HepG2 (cell line): ENCODE measurements around the gene CBLC. TPM values are rescaled to one million over a fixed set of nuclear protein-coding genes. Genes with fewer than 3 reads are reported as not detected.

ENCODE experiments used
- HNRNPK ChIP-seq: fragments of 200-400 bp; formaldehyde crosslinking; IDR thresholded peaks from 2 replicates; pipeline ENCODE4 v1.6.1; 2018; ENCODE audit warnings: low read length, low read depth, moderate library complexity, mild to moderate bottlenecking; ENCODE audit not compliant: poor library complexity, severe bottlenecking
- REXO4 ChIP-seq: sonication (generic); formaldehyde crosslinking; IDR thresholded peaks from 2 replicates; pipeline ENCODE4 v1.8.0; 2022; ENCODE audit warnings: missing genetic modification reagents, mild to moderate bottlenecking, borderline replicate concordance
- RORA ChIP-seq: sonication (generic); formaldehyde crosslinking; IDR thresholded peaks from 2 replicates; pipeline ENCODE4 v1.5.0; 2020; ENCODE audit warnings: mild to moderate bottlenecking, missing genetic modification reagents, moderate library complexity
- TEAD2 ChIP-seq: sonication (generic); formaldehyde crosslinking; IDR thresholded peaks from 2 replicates; pipeline ENCODE4 v1.9.0; 2021; ENCODE audit warnings: missing genetic modification reagents
- TOE1 ChIP-seq: sonication (generic); formaldehyde crosslinking; IDR thresholded peaks from 2 replicates; pipeline ENCODE4 v1.4.0; 2020; ENCODE audit warnings: mild to moderate bottlenecking, missing genetic modification reagents
- ZC3H13 ChIP-seq: sonication (generic); formaldehyde crosslinking; IDR thresholded peaks from 2 replicates; pipeline ENCODE4 v1.8.1; 2023; ENCODE audit warnings: mild to moderate bottlenecking, missing genetic modification reagents, moderate library complexity
- ZKSCAN8 ChIP-seq: IDR thresholded peaks from 2 replicates; pipeline ENCODE4 v1.6.1; 2016; ENCODE audit warnings: borderline replicate concordance, missing genetic modification reagents, missing compliant biosample characterization
- ZNF160 ChIP-seq: sonication (generic); formaldehyde crosslinking; IDR thresholded peaks from 2 replicates; pipeline ENCODE4 v1.8.0; 2022; ENCODE audit warnings: mild to moderate bottlenecking, inconsistent platforms, missing genetic modification reagents
- ZNF274 ChIP-seq: sonication (generic); formaldehyde crosslinking; IDR thresholded peaks from 2 replicates; pipeline ENCODE4 v1.5.1; 2020; ENCODE audit warnings: mild to moderate bottlenecking, missing genetic modification reagents
- ZNF788 ChIP-seq: sonication (generic); formaldehyde crosslinking; IDR thresholded peaks from 2 replicates; pipeline ENCODE4 v1.5.0; 2020; ENCODE audit warnings: mild to moderate bottlenecking, missing genetic modification reagents, borderline replicate concordance
- polyA plus RNA-seq, 8 experiments: library from polyadenylated mRNA; depleted of rRNA in 3 of 8; stranded (reverse) in 7 of 8; unstranded in 1 of 8; fragments of >200 nt; fragmentation: Illumina TruSeq in 4 of 8; extraction: Trizol in 4 of 8; gene quantifications; 2 replicates each; pipeline versions ENCODE4 v1.2.1 to v1.2.3, GENCODE V29; 2011 to 2016; ENCODE audit warnings: low read depth in 4 of 8, missing spikeins in 1 of 8, mixed read lengths in 1 of 8; ENCODE audit not compliant: insufficient read depth in 1 of 8
- total RNA-seq, 5 experiments: library from RNA; depleted of rRNA; stranded (reverse); fragments of >200 nt; fragmentation: Illumina TruSeq; extraction: Trizol; gene quantifications; 2 replicates each; pipeline ENCODE4 v1.2.3, GENCODE V29; 2016; ENCODE audit warnings: low read depth in 1 of 5
- TF ChIP-seq, protein P1 (sequence below): sonication (generic); formaldehyde crosslinking; IDR thresholded peaks from 2 replicates; pipeline ENCODE4 v1.4.0; 2020; ENCODE audit warnings: missing genetic modification reagents; ENCODE audit errors: not compliant biosample characterization
- TF ChIP-seq, protein P2 (sequence below), 2 experiments: fragments of 450-650 bp in 1 of 2; sonication (generic) in 1 of 2; formaldehyde crosslinking; IDR thresholded peaks; 2 replicates each; pipeline versions ENCODE4 v1.5.0 to v1.8.0; 2020 to 2022; ENCODE audit warnings: mild to moderate bottlenecking in 1 of 2, missing genetic modification reagents in 1 of 2
- TF ChIP-seq, protein P3 (sequence below): sonication (generic); formaldehyde crosslinking; IDR thresholded peaks from 2 replicates; pipeline ENCODE4 v1.4.0; 2020; ENCODE audit warnings: missing genetic modification reagents, mild to moderate bottlenecking, borderline replicate concordance
- TF ChIP-seq, protein P4 (sequence below): sonication (generic); formaldehyde crosslinking; IDR thresholded peaks from 2 replicates; pipeline ENCODE4 v1.8.1; 2023; ENCODE audit warnings: mild to moderate bottlenecking, missing genetic modification reagents

The CBLC gene
- total and polyA plus RNA-seq, 2 of the 13 experiments (the other 11 are each of a cell fraction or from before 2014, with no cell fraction given) = 1.8 to 2.6 TPM

DNA sequence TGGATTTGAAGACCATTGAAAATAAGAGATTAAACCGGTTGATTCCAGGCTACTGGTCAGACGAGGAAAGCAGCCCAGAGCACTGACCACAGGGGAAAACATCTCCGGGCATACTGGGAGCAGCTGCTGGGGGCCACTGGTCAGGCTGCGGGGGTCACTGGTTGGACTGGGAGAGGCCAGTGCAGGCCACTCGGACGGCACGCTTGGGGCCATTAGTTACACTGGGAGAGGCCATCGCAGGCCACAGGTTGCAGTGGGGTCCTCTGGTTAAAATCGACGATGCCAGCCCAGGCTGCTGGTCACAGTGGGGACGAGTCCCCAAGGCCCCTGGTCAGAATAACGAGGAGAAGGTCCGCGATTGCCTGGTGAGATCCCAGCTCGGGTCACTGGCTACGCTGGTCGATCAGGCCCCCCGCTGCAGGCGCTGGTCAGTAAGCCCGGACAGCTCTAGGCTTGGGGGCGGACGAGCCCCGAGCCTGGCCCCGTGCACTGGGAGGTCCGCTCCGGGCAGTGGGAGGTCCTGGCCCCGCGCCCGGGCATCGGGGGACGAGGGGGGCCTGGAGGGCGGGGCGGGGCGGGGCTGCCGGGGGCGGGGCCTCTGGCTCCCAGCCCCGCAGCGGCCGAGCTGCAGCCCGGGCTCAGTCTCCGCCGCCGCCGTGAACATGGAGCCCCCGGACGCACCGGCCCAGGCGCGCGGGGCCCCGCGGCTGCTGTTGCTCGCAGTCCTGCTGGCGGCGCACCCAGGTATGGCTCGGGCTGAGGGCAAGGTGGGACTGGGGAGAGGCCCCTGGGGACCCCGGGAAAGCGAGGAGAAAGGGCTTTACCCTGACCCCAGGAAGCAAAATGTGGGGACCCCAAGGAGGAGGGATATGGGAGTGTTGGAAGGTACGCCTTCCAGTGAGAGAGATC lies 31.0 kb downstream of the CBLC start, which contains the start of gene BCAM (continued):
- TF ChIP-seq, protein P1, sequence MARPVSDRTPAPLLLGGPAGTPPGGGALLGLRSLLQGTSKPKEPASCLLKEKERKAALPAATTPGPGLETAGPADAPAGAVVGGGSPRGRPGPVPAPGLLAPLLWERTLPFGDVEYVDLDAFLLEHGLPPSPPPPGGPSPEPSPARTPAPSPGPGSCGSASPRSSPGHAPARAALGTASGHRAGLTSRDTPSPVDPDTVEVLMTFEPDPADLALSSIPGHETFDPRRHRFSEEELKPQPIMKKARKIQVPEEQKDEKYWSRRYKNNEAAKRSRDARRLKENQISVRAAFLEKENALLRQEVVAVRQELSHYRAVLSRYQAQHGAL (CRISPR knock-in tag) = no peak
- no peak for TF ChIP-seq TEAD2
- 0 out of 2 replicates have a peak, but pooled peaks have one; percentile 29 for TF ChIP-seq ZNF788 (CRISPR knock-in tag)
- no peak for TF ChIP-seq RORA (CRISPR knock-in tag)
- TF ChIP-seq, protein P2, sequence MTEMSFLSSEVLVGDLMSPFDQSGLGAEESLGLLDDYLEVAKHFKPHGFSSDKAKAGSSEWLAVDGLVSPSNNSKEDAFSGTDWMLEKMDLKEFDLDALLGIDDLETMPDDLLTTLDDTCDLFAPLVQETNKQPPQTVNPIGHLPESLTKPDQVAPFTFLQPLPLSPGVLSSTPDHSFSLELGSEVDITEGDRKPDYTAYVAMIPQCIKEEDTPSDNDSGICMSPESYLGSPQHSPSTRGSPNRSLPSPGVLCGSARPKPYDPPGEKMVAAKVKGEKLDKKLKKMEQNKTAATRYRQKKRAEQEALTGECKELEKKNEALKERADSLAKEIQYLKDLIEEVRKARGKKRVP (CRISPR knock-in tag; IDR thresholded peaks at IDR 0.05) = no peak
- TF ChIP-seq HNRNPK = no peak
- TF ChIP-seq ZC3H13 (CRISPR knock-in tag) = no peak
- TF ChIP-seq TOE1 = no peak
- TF ChIP-seq REXO4 (CRISPR knock-in tag) = no peak
- TF ChIP-seq, protein P3, sequence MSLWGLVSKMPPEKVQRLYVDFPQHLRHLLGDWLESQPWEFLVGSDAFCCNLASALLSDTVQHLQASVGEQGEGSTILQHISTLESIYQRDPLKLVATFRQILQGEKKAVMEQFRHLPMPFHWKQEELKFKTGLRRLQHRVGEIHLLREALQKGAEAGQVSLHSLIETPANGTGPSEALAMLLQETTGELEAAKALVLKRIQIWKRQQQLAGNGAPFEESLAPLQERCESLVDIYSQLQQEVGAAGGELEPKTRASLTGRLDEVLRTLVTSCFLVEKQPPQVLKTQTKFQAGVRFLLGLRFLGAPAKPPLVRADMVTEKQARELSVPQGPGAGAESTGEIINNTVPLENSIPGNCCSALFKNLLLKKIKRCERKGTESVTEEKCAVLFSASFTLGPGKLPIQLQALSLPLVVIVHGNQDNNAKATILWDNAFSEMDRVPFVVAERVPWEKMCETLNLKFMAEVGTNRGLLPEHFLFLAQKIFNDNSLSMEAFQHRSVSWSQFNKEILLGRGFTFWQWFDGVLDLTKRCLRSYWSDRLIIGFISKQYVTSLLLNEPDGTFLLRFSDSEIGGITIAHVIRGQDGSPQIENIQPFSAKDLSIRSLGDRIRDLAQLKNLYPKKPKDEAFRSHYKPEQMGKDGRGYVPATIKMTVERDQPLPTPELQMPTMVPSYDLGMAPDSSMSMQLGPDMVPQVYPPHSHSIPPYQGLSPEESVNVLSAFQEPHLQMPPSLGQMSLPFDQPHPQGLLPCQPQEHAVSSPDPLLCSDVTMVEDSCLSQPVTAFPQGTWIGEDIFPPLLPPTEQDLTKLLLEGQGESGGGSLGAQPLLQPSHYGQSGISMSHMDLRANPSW (CRISPR knock-in tag) = peak; percentile 2; the same call in 1 of the 2 replicates
- no peak; the same call in 1 of the 2 replicates for TF ChIP-seq ZNF274
- 0 out of 2 replicates have a peak, but pooled peaks have one; percentile 22 for TF ChIP-seq ZKSCAN8 (CRISPR knock-in tag)
- TF ChIP-seq ZNF160 (CRISPR knock-in tag) = no peak; the same call in 1 of the 2 replicates
- TF ChIP-seq, protein P4, sequence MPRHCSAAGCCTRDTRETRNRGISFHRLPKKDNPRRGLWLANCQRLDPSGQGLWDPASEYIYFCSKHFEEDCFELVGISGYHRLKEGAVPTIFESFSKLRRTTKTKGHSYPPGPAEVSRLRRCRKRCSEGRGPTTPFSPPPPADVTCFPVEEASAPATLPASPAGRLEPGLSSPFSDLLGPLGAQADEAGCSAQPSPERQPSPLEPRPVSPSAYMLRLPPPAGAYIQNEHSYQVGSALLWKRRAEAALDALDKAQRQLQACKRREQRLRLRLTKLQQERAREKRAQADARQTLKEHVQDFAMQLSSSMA = no peak
